ENCODE data around the gene SH3TC1. TPM values are rescaled to one million over a fixed set of nuclear protein-coding genes. Genes with fewer than 3 reads are reported as not detected.

SH3TC1 gene
- total and polyA plus RNA-seq, 5 experiments from 2014 or later, result 3.7 to 17.4 (median 6.5) TPM

DNA sequence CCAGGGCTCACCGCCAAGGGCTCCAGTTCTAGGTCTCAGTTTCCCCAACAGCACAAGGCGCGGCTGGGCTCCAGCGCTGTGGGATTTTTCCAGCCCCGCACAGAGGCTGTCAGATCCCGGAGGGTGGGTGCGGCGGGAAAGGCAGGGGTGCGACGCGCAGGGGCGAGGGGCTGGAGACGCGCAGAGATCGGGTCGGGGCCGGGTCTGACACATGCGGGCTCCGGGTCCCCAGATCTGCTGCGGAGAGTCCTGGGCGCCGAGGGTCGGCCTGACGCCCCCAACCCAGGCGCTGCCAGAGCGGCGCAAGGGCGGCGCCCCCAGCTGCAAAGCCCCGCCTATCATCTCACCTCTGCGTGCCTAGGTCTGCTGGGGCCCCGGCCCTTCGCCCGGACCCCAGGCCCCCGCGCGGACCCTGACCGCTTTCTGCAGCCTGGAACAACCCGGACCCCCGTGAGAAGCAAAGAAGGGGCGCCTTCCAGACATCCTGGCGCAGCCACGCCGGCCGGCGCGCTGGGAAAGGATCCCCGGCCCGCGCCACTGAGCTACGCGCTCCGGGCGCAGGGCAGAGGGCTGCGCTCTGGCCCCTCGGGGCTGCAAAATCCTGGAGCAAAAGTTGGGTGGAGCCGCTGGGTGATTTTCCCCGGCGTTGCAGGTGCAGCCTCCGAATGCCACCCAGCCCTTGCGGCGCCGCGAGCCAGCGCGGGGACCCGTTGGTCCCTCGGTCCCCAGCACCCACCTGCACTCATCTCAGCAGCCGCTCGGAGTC, 41.0 kb upstream of the SH3TC1 start:
- ATAC-seq, result peak in 1 of 2 donors; percentile 4
- Mint-ChIP-seq H3K27me3 (peaks cover 0 to 19% (median 4%) of the 10 kb centered on the region in 5 donors), H3K27ac (peak overlapping the region in 1 of 10 donors; percentile 56), H3K4me1 (peaks cover 10 to 27% (median 20%) of the 10 kb centered on the region in 4 donors), H3K4me3 (peak overlapping the region; percentile 52 to 100 (median 74)), H3K36me3 (no peaks in the 10 kb centered on the region), H3K9me3 (no peaks in the 10 kb centered on the region)
- POLR2A ChIA-PET, result interaction anchor here (0.6 to 2.3 kb wide), 8 partner anchors 40 to 1090 kb away, joined by 3 to 12 read pairs (median 4); partner anchors contain the start of genes GRPEL1 and SH3TC1
- DNase-seq, result peak in 1 of 10 donors; percentile 1

GRCh38 chr4:8158710-8159536, 40.2 kb upstream of the SH3TC1 start, which contains the start of gene ABLIM2:
TSS of gene ABLIM2 (minus strand) at chr4:8158813. CDS start at chr4:8158689, 124 bp downstream.
- Mint-ChIP-seq H3K27me3 (peaks cover 0 to 19% (median 4%) of the 10 kb centered on the region in 5 donors), H3K4me1 (peaks cover 10 to 27% (median 20%) of the 10 kb centered on the region in 4 donors), H3K9me3 (no peaks in the 10 kb centered on the region), H3K36me3 (no peaks in the 10 kb centered on the region), H3K4me3 (peak within 1 kb of the TSS; percentile 92 to 100 (median 98)), H3K27ac (peak within 1 kb of the TSS; percentile 83 to 99 (median 96))
- POLR2A ChIA-PET, result interaction anchor here (0.8 to 2.3 kb wide), 9 partner anchors 39 to 1172 kb away, joined by 3 to 12 read pairs (median 3); partner anchors contain the start of genes GRPEL1 and SH3TC1
- peak; percentile 97 to 100 (median 99) for DNase-seq
- ATAC-seq, result peak; percentile 94 to 97

GRCh38 chr4:8159537-8160232, 39.4 kb upstream of the SH3TC1 start:
- no peak for DNase-seq
- Mint-ChIP-seq H3K9me3 (no peaks in the 10 kb centered on the region), H3K36me3 (no peaks in the 10 kb centered on the region), H3K4me3 (peak overlapping the region; percentile 75 to 100 (median 92)), H3K27me3 (peaks cover 0 to 14% (median 6%) of the 10 kb centered on the region in 5 donors), H3K27ac (peak overlapping the region in 8 of 10 donors; percentile 32 to 87 (median 60)), H3K4me1 (peaks cover 10 to 27% (median 20%) of the 10 kb centered on the region in 4 donors)
- POLR2A ChIA-PET, result interaction anchor here (0.9 to 2.3 kb wide), 5 partner anchors 40 to 1173 kb away, joined by 3 to 12 read pairs (median 5); partner anchors contain the start of gene SH3TC1
- ATAC-seq, result no peak

GRCh38 chr4:8160233-8160560, 38.9 kb upstream of the SH3TC1 start:
- H3K27ac Mint-ChIP-seq, result peak overlapping the region in 2 of 10 donors; percentile 7 to 43

DNA sequence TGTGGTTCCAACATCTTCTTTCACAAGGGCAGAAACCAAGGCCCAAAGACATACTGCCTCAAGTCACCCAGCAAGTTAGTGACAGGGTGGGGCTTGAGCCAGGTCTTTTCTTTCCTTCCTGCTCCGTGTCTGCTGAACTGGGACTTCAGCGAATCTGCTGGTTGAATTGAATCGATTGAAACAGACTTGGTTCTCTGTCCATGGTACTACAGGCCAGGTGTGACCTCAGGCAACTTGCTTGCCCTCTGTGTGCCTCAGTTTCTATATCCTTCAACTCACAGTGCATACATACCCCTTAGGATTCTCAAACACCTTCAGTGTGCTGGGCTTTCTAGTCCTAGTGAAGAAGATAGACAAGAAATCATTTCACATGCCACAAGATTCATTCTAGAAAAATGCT, 38.5 kb upstream of the SH3TC1 start:
- Mint-ChIP-seq H3K4me3 (peak overlapping the region in 9 of 10 donors; percentile 47 to 100 (median 79)), H3K27me3 (peaks cover 0 to 10% (median 4%) of the 10 kb centered on the region in 5 donors), H3K36me3 (no peaks in the 10 kb centered on the region), H3K4me1 (peaks cover 10 to 31% (median 20%) of the 10 kb centered on the region in 4 donors), H3K27ac (peak overlapping the region in 1 of 10 donors; percentile 60), H3K9me3 (no peaks in the 10 kb centered on the region)
- ATAC-seq (no peak), DNase-seq (no peak)
- POLR2A ChIA-PET, result interaction anchor here (2.3 kb wide), 1 partner anchor 39 kb away, joined by 12 read pairs; the partner anchor contains the start of gene SH3TC1

More at GRCh38 chr4:8160233-8160560, 38.9 kb upstream of the SH3TC1 start:
- peak overlapping the region; percentile 75 to 100 (median 92) for H3K4me3 Mint-ChIP-seq
- peaks cover 10 to 31% (median 20%) of the 10 kb centered on the region in 4 donors for H3K4me1 Mint-ChIP-seq
- H3K9me3 Mint-ChIP-seq, result no peaks in the 10 kb centered on the region
- ATAC-seq, result no peak
- H3K27me3 Mint-ChIP-seq, result peaks cover 0 to 10% (median 6%) of the 10 kb centered on the region in 5 donors
- POLR2A ChIA-PET, result interaction anchor here (0.9 to 2.3 kb wide), 2 partner anchors 39 to 401 kb away, joined by 3 to 12 read pairs; partner anchors contain the start of gene SH3TC1
- DNase-seq, result no peak
- no peaks in the 10 kb centered on the region for H3K36me3 Mint-ChIP-seq

DNA sequence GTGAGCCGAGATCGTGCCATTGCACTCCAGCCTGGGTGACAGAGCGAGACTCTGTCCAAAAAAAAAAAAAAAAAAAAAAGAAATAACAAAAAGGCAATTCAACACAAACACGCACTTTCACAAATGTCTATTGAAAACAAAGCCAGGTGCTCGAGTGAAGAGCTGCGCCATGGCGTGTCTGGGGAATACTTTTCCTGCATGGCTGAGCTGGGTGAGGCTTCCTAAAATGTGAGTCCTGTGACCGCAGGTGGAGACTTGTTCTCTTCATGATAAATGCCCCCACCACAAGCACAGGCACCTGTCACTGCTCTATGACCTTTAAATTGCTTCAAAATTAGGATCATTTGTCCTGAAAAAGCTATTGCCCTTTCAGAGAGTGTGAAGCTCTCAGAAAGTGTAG, 36.5 kb upstream of the SH3TC1 start:
- DNase-seq (peak in 1 of 10 donors; percentile 16), ATAC-seq (no peak)
- Mint-ChIP-seq H3K4me3 (peak overlapping the region in 1 of 10 donors; percentile 24), H3K4me1 (peaks cover 7 to 28% (median 16%) of the 10 kb centered on the region in 4 donors), H3K27me3 (peaks cover 0 to 7% (median 2%) of the 10 kb centered on the region in 5 donors), H3K9me3 (peaks cover 0 to 4% (median 0%) of the 10 kb centered on the region in 9 donors), H3K27ac (no peak overlapping the region), H3K36me3 (no peaks in the 10 kb centered on the region)
- POLR2A ChIA-PET, result no interaction called here

GRCh38 chr4:8163026-8163425, 36.1 kb upstream of the SH3TC1 start:
- DNase-seq, result no peak
- Mint-ChIP-seq H3K4me3 (peak overlapping the region in 1 of 10 donors; percentile 24), H3K9me3 (peaks cover 0 to 6% (median 0%) of the 10 kb centered on the region in 9 donors), H3K27me3 (peaks cover 0 to 9% (median 0%) of the 10 kb centered on the region in 5 donors), H3K4me1 (peaks cover 7 to 28% (median 16%) of the 10 kb centered on the region in 4 donors), H3K36me3 (no peaks in the 10 kb centered on the region), H3K27ac (peak overlapping the region in 1 of 10 donors; percentile 14)
- POLR2A ChIA-PET, result no interaction called here
- ATAC-seq, result no peak

DNA sequence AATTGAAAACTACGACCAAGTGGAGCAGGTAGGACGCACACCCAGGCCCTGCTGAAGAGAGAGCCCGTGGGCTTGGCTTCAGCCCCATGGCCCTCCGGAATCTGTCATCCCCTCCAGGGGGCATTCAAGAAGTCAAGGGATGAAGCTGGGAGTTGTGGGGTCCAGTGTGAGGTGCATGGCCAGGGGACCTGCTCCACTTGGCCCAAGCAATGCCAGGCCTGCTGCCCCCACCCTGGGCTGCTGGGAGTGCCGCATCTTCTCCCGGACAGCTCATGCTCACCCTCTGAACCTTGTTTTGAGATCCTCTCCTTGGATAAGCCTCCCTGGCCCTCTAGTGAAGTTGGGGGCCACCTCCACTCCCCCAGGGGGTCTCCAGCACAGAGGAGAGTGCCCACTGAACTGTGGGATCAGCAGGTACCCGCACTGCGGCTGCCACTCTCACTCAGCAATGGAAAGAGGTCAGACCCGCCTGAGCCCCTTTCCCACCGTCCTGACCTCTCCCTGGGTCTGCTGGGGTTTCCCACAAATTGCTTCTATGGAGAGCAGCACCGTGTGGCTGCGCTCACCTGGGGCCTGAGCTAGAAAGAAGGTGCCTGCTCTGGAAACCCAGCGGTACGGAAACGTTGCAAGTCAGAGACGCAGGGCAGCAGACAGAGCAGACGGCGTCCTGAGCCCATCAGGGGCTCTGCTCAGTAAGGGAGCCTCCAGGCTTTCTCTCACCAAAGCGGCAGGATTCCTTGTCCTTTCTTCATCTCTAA, 35.5 kb upstream of the SH3TC1 start:
- DNase-seq, result peak in 1 of 10 donors; percentile 58
- Mint-ChIP-seq H3K9me3 (peaks cover 0 to 12% (median 4%) of the 10 kb centered on the region in 9 donors), H3K27me3 (peaks cover 0 to 9% (median 0%) of the 10 kb centered on the region in 5 donors), H3K36me3 (peaks cover 0 to 5% (median 0%) of the 10 kb centered on the region in 3 donors), H3K27ac (peak overlapping the region in 1 of 10 donors; percentile 17), H3K4me3 (no peak overlapping the region), H3K4me1 (peaks cover 7 to 28% (median 16%) of the 10 kb centered on the region in 4 donors)
- POLR2A ChIA-PET, result no interaction called here
- ATAC-seq, result no peak

- Mint-ChIP-seq H3K36me3 (peaks cover 0 to 5% (median 0%) of the 10 kb centered on the region in 3 donors), H3K9me3 (peaks cover 0 to 15% (median 5%) of the 10 kb centered on the region in 9 donors), H3K27ac (no peak overlapping the region), H3K27me3 (peaks cover 0 to 9% (median 0%) of the 10 kb centered on the region in 5 donors), H3K4me1 (peaks cover 3 to 23% (median 11%) of the 10 kb centered on the region in 4 donors), H3K4me3 (no peak overlapping the region)
- no peak for ATAC-seq
- POLR2A ChIA-PET, result no interaction called here
- peak in 1 of 10 donors; percentile 60 for DNase-seq
Measured at GRCh38 chr4:8164194-8164565, 34.9 kb upstream of the SH3TC1 start.

GRCh38 chr4:8164687-8165086, 34.4 kb upstream of the SH3TC1 start:
- Mint-ChIP-seq H3K27me3 (peaks cover 0 to 9% (median 4%) of the 10 kb centered on the region in 5 donors), H3K4me3 (no peak overlapping the region), H3K9me3 (peaks cover 0 to 17% (median 5%) of the 10 kb centered on the region in 9 donors), H3K27ac (peak overlapping the region in 1 of 10 donors; percentile 3), H3K36me3 (peaks cover 0 to 5% (median 0%) of the 10 kb centered on the region in 3 donors), H3K4me1 (peaks cover under 1 to 20% (median 7%) of the 10 kb centered on the region in 4 donors)
- POLR2A ChIA-PET, result no interaction called here
- ATAC-seq (no peak), DNase-seq (no peak)

- no peak overlapping the region for H3K4me3 Mint-ChIP-seq
- ATAC-seq, result no peak
- POLR2A ChIA-PET, result no interaction called here
- no peak for DNase-seq
- peaks cover 0 to 17% (median 1%) of the 10 kb centered on the region in 4 donors for H3K4me1 Mint-ChIP-seq
- no peak overlapping the region for H3K27ac Mint-ChIP-seq
- peaks cover 0 to 5% (median 0%) of the 10 kb centered on the region in 3 donors for H3K36me3 Mint-ChIP-seq
- H3K27me3 Mint-ChIP-seq, result peaks cover 0 to 12% (median 7%) of the 10 kb centered on the region in 5 donors
- peaks cover 0 to 17% (median 5%) of the 10 kb centered on the region in 9 donors for H3K9me3 Mint-ChIP-seq
Measured at GRCh38 chr4:8165374-8165896, 33.7 kb upstream of the SH3TC1 start.

Measured in naive thymus-derived CD8-positive, alpha-beta T cell (primary cell).